Thoracic aorta (tissue), 2 donors: ENCODE results near the gene MZB1. TPM values are rescaled to one million over a fixed set of nuclear protein-coding genes. Genes with fewer than 3 reads are reported as not detected.

Experiments
- ATAC-seq: fragments of 150-250 bp; one replicate; pipeline ENCODE4 v1.8.0; 2017; ENCODE audit warnings: low read depth; ENCODE audit not compliant: insufficient number of reproducible peaks, low FRiP score
- DNase-seq: peaks from one replicate; pipeline ENCODE4 v3.0.0-alpha.2; 2020; ENCODE audit warnings: low spot score
- H3K27ac ChIP-seq, 2 donors: fragments of 200-600 bp; sonication (generic); 1 replicate in 1 of 2; 2 replicates in 1 of 2; pipeline ENCODE4 v1.5.1; 2016; ENCODE audit warnings: mild to moderate bottlenecking in 2 of 2, moderate library complexity in 2 of 2
- H3K27me3 ChIP-seq: fragments of 200-600 bp; sonication (generic); replicated peaks from 2 replicates; pipeline ENCODE4 v1.6.0; 2016; ENCODE audit warnings: mild to moderate bottlenecking; ENCODE audit not compliant: insufficient read depth
- H3K36me3 ChIP-seq: fragments of 200-600 bp; sonication (generic); one replicate; pipeline ENCODE4 v1.5.1; 2016
- H3K4me1 ChIP-seq, 2 donors: fragments of 200-600 bp; sonication (generic); 1 replicate in 1 of 2; 2 replicates in 1 of 2; pipeline versions ENCODE4 v1.5.1 to v1.6.0; 2016; ENCODE audit warnings: low read depth in 2 of 2, mild to moderate bottlenecking in 1 of 2; ENCODE audit not compliant: control insufficient read depth in 1 of 2
- H3K4me3 ChIP-seq: fragments of 200-600 bp; sonication (generic); 2 replicates; pipeline ENCODE4 v1.5.1; 2016; ENCODE audit warnings: mild to moderate bottlenecking
- H3K9me3 ChIP-seq: fragments of 200-600 bp; sonication (generic); 2 replicates; pipeline ENCODE4 v1.5.1; 2016
- total RNA-seq, 2 donors: library from RNA; depleted of rRNA; stranded (reverse); fragments of >200 nt; gene quantifications; one replicate each; pipeline versions ENCODE4 v1.1.0 to v1.2.3, GENCODE V29; 2016
- TF ChIP-seq, protein P1 (sequence below): fragments of 200-600 bp; sonication (generic); IDR thresholded peaks from one replicate; pipeline ENCODE4 v1.5.1; 2019; ENCODE audit warnings: antibody characterized with exemption

Gene MZB1
- total RNA-seq, 2 donors from 2014 or later = not detected

DNA sequence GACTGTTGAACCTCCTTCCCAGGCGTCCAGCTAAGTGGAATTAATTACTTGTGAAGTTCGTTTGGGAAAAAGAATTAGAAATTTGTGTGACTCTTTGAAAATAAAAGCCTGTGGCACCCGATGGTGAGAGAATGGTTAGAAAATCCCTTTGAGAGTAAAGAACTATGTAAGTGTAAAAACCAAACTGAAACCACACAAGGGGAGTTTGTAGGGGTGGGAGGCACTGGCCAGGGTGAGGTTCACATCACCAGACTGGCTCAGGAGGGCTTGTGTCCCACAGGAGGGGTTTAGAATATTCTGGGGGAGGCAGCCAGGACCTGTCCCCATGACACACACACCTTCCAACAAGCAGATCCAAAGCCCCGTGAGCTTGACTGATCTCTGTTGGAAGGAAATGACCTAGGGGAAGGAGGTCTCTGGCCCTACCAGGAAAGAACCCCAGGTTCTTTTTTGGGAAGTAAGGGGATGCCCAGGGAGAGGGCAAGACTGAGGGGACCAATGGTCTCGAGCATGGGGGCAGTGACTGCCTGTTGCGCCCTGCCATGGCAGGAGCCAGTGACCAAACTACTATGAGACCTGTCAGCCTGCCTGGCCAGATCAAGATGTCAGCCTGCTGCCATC lies 9.9 kb upstream of the MZB1 start:
- H3K4me3 ChIP-seq = no peak overlapping the region
- no peaks in the 10 kb centered on the region for H3K27me3 ChIP-seq
- TF ChIP-seq, protein P1, sequence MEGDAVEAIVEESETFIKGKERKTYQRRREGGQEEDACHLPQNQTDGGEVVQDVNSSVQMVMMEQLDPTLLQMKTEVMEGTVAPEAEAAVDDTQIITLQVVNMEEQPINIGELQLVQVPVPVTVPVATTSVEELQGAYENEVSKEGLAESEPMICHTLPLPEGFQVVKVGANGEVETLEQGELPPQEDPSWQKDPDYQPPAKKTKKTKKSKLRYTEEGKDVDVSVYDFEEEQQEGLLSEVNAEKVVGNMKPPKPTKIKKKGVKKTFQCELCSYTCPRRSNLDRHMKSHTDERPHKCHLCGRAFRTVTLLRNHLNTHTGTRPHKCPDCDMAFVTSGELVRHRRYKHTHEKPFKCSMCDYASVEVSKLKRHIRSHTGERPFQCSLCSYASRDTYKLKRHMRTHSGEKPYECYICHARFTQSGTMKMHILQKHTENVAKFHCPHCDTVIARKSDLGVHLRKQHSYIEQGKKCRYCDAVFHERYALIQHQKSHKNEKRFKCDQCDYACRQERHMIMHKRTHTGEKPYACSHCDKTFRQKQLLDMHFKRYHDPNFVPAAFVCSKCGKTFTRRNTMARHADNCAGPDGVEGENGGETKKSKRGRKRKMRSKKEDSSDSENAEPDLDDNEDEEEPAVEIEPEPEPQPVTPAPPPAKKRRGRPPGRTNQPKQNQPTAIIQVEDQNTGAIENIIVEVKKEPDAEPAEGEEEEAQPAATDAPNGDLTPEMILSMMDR = no peak
- H3K4me1 ChIP-seq = peaks cover 4 to 29% of the 10 kb centered on the region in 2 donors
- ATAC-seq (no peak), DNase-seq (no peak)
- no peaks in the 10 kb centered on the region for H3K9me3 ChIP-seq
- H3K36me3 ChIP-seq = no peaks in the 10 kb centered on the region
- no peak overlapping the region for H3K27ac ChIP-seq

DNA sequence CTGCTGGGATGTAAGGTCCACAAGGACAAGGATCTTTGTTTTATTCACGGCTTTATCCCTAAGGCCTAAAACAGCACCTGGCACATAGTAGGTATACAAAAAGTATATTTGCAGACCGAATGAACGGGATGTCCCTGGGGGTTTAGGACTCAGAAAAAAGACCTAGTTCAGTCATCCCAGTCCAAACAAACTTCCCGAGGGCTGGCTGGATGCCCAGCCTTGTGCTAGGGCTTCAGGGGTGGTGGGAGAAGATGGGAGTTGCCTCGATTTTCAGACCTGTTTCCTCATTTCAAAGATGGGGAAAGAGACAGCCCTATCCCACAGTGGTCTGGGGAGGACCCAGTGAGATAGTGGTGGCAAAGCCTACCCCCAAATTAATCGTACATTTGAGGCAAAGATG lies 8.2 kb upstream of the MZB1 start:
- H3K27ac ChIP-seq = no peak overlapping the region
- TF ChIP-seq, protein P1 = no peak
- H3K9me3 ChIP-seq = no peaks in the 10 kb centered on the region
- peaks cover 6 to 35% of the 10 kb centered on the region in 2 donors for H3K4me1 ChIP-seq
- no peaks in the 10 kb centered on the region for H3K27me3 ChIP-seq
- no peak overlapping the region for H3K4me3 ChIP-seq
- DNase-seq = no peak
- no peaks in the 10 kb centered on the region for H3K36me3 ChIP-seq
- no peak for ATAC-seq

DNA sequence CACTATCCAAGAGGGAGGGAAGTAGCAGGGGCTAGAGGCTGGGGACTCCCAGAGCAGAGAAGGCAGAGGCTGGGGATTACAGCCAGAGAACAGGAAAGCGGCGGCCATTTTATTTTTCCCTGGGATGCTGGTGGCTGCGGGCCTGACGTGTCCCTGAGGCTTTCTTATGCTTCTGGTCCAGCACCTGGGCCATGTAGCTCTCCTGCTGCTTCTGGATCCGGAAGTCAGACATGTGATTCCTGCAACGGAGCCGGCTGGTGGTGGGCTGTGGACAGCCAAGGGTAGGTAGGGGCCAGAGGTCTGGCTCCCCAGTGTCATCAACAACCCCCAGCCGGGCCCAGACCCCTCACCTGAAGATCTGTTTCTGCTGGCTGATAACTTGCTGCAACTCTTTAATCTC lies 7.0 kb upstream of the MZB1 start:
- no peaks in the 10 kb centered on the region for H3K9me3 ChIP-seq
- no peak overlapping the region for H3K27ac ChIP-seq
- TF ChIP-seq, protein P1 = no peak
- no peaks in the 10 kb centered on the region for H3K36me3 ChIP-seq
- ATAC-seq = no peak
- DNase-seq = no peak
- H3K27me3 ChIP-seq = no peaks in the 10 kb centered on the region
- H3K4me3 ChIP-seq = no peak overlapping the region
- H3K4me1 ChIP-seq = peaks cover 6 to 41% of the 10 kb centered on the region in 2 donors

DNA sequence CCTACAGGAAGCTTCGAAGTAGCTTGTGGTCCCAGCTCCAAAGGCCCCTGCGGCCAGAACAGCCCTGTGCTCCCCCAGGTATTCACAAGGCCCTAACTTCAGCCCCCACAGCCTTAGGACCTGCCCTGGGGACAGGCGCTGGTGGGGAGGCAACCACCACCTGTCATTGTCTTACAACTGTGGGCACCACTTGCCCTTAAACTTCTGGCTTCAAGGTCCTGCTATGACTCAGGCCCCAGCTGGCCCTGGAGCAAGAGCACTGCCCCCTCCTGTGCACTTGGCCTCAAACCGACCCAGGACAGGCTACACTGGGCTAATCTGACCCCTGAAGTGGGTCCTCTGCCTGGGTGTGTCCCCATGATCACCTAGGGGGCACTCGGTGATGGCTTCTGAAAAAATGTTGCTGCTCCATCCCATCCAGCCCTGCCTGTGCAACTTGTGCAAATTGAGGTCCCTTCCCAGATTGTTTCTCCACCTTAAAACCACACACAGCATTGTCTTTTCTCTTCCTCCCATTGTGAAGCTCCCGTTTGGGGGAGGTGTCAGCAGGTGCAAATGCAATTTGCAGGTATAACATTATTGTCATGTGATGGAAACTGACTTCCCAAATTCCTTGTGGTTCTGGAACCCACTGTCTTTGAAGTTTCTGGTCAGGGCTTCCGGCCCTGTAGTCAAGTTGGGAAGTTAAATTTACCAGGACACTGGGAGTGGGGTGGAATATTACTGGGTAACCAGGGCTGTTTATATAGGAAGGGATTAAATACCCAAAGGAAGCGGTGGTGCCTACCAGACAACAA lies 6.3 kb upstream of the MZB1 start:
- Histone ChIP-seq H3K4me1 (peaks cover 6 to 41% of the 10 kb centered on the region in 2 donors), H3K27ac (no peak overlapping the region)
- ATAC-seq = no peak

More for the DNA sequence above, 6.3 kb upstream of the MZB1 start:
- H3K36me3 ChIP-seq = no peaks in the 10 kb centered on the region
- H3K27me3 ChIP-seq = no peaks in the 10 kb centered on the region
- TF ChIP-seq, protein P1 = no peak
- no peak for DNase-seq
- H3K4me3 ChIP-seq = no peak overlapping the region
- H3K9me3 ChIP-seq = no peaks in the 10 kb centered on the region
